ENCODE measurements around the gene DMRTC2. TPM values are rescaled to one million over a fixed set of nuclear protein-coding genes. Genes with fewer than 3 reads are reported as not detected.
A peak's percentile ranks its signal among the peaks of the same experiment; 100 is the strongest.

Gene DMRTC2
- total and polyA plus RNA-seq, 5 experiments from 2014 or later: not detected

GRCh38 chr19:41850381-41850780 lies 5.5 kb downstream of the DMRTC2 start:
- Mint-ChIP-seq H3K27me3 (peaks cover 0 to 8% (median 5%) of the 10 kb centered on the region in 5 donors), H3K27ac (no peak overlapping the region), H3K4me3 (no peak overlapping the region), H3K36me3 (no peaks in the 10 kb centered on the region), H3K4me1 (peaks cover 0 to 2% (median 0%) of the 10 kb centered on the region in 4 donors), H3K9me3 (no peaks in the 10 kb centered on the region)
- DNase-seq: no peak
- POLR2A ChIA-PET: no interaction called here
- ATAC-seq: no peak

GRCh38 chr19:41851456-41851855 lies 6.6 kb downstream of the DMRTC2 start:
- ATAC-seq (no peak), DNase-seq (no peak)
- POLR2A ChIA-PET: no interaction called here
- Mint-ChIP-seq H3K9me3 (no peaks in the 10 kb centered on the region), H3K27ac (no peak overlapping the region), H3K27me3 (peaks cover 0 to 8% (median 3%) of the 10 kb centered on the region in 5 donors), H3K4me3 (no peak overlapping the region), H3K4me1 (no peaks in the 10 kb centered on the region), H3K36me3 (no peaks in the 10 kb centered on the region)

GRCh38 chr19:41853344-41853743 lies 8.5 kb downstream of the DMRTC2 start:
- Mint-ChIP-seq H3K27me3 (peaks cover 0 to 8% (median 1%) of the 10 kb centered on the region in 5 donors), H3K36me3 (no peaks in the 10 kb centered on the region), H3K27ac (no peak overlapping the region), H3K9me3 (no peaks in the 10 kb centered on the region), H3K4me1 (no peaks in the 10 kb centered on the region), H3K4me3 (no peak overlapping the region)
- ATAC-seq (no peak), DNase-seq (no peak)
- POLR2A ChIA-PET: interaction anchor here (0.8 kb wide), 1 partner anchor 105 kb away, joined by 3 read pairs; no protein-coding TSS in a partner anchor

DNA sequence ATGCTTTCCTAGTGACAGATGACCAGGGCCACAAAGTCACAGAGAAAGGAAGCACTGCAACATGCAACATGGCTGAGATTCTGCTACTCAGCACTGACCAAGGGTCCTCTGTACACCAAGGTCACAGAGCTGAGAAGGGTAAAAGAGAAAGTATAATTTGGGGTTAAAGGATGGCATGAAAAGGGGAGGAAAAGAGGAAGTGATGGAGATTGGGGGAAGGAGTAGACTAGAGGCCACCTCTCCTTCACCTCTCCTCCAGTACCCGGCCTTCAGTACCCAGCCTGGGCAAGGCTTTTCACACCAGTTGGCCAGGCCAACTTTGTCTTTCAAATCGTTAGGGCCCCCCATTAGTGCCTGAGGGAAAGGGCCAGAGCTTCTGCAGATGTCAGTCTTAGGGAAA lies 8.9 kb downstream of the DMRTC2 start:
- Mint-ChIP-seq H3K27me3 (peaks cover 0 to 8% (median 1%) of the 10 kb centered on the region in 5 donors), H3K9me3 (no peaks in the 10 kb centered on the region), H3K36me3 (no peaks in the 10 kb centered on the region), H3K4me1 (no peaks in the 10 kb centered on the region), H3K27ac (no peak overlapping the region), H3K4me3 (no peak overlapping the region)
- ATAC-seq (no peak), DNase-seq (no peak)
- POLR2A ChIA-PET: interaction anchor here (0.8 kb wide), 1 partner anchor 105 kb away, joined by 3 read pairs; no protein-coding TSS in a partner anchor

DNA sequence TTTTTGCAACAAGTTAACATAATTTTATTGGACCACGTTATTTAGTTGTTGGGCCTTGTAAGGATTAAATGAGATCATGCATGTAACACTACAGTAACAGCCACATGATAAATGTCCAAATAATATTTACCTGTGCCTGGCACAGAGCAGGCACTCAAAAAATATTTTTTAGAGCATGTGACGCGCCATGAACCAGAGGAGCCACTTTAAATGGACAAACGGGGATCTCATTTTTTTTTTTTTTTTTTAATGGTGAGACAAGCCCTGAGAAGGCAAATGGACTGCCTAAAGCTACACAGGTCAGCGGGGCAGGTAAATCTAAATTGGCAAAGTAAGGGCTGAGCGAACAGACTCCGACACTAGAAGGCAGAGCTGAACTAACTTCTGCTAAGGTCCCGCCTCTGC lies 14.4 kb downstream of the DMRTC2 start:
- Mint-ChIP-seq H3K27me3 (peaks cover 0 to 3% (median 0%) of the 10 kb centered on the region in 5 donors), H3K27ac (peak overlapping the region; percentile 84 to 99 (median 96)), H3K4me1 (peaks cover 28 to 46% (median 39%) of the 10 kb centered on the region in 4 donors), H3K36me3 (peaks cover 0 to 37% (median 14%) of the 10 kb centered on the region in 3 donors), H3K4me3 (peak overlapping the region; percentile 80 to 100 (median 94)), H3K9me3 (no peaks in the 10 kb centered on the region)
- ATAC-seq (no peak), DNase-seq (no peak)
- POLR2A ChIA-PET: interaction anchor here (1.0 to 4.1 kb wide), 23 partner anchors 9 to 596 kb away, joined by 3 to 253 read pairs (median 8); partner anchors contain the start of genes ARHGEF1, CD79A and RABAC1

DNA sequence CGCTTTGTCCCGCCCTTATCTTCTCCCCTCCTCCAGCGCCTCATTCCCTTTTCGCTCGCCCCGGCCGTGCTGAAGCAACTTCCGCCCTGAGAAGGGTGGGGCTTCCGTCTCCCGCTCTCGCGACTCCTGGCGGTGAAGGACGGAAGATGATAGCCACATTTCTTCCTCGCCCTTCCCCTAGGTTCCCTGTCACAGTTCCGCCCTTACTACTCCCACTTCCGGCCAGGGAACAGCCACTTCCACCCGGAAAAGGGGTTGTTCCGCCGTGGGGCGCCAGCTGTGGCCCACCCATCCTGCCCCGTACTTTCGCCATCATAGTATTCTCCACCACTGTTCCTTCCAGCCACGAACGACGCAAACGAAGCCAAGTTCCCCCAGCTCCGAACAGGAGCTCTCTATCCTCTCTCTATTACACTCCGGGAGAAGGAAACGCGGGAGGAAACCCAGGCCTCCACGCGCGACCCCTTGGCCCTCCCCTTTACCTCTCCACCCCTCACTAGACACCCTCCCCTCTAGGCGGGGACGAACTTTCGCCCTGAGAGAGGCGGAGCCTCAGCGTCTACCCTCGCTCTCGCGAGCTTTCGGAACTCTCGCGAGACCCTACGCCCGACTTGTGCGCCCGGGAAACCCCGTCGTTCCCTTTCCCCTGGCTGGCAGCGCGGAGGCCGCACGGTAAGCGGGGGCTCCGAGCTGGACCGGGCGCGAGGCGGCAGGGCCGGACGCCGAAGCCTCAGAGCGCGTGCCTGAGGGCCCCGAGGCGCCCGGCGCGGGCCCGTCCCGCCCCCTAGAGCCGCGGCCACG lies 15.0 kb downstream of the DMRTC2 start, which contains the start of gene RPS19:
TSS of gene RPS19 (plus strand) at position 638 of the 801 bp plus-strand sequence. CDS start 520 bp downstream, outside the sequence.
- Mint-ChIP-seq H3K27ac (peak within 1 kb of the TSS; percentile 84 to 99 (median 97)), H3K36me3 (peaks cover 0 to 43% (median 14%) of the 10 kb centered on the region in 3 donors), H3K4me1 (peaks cover 28 to 52% (median 44%) of the 10 kb centered on the region in 4 donors), H3K4me3 (peak within 1 kb of the TSS; percentile 80 to 100 (median 95)), H3K27me3 (no peaks in the 10 kb centered on the region), H3K9me3 (no peaks in the 10 kb centered on the region)
- peak; percentile 94 to 99 (median 98) for DNase-seq
- POLR2A ChIA-PET: interaction anchor here (0.5 to 4.1 kb wide), 25 partner anchors 9 to 598 kb away, joined by 3 to 253 read pairs (median 8); partner anchors contain the start of genes ARHGEF1, CD79A and RABAC1
- peak; percentile 82 to 86 for ATAC-seq

DNA sequence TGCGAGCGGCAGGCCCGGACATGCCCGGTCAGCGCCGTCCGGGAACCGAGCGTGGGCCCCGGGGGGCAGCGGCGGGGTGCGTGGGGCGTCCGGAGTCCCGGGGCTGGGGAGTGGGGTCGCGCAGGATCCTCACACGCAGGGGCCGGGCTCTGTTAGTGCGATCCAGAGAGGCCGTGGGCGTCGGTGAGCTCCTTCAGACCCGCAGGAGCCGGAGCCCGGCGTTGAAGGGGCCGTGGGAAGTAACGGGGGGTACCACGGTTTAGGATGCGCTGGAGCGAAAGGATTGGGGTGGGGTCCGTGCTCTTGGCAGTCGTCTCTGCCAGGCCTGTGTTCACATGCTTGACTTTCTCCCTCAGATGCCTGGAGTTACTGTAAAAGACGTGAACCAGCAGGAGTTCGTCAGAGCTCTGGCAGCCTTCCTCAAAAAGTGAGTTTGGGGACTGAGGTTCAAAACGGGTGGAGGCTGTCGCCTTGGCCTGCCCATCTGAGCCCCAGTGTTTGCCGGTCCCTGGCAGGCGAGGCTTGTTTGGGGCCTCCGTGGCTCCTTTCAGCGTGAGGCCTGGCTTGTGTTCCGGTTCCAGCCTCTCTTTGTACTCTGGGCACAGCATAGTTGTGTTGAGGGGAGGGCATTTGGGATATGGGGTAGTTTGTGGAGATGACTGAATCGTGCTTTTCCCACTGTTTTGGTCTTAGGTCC lies 15.7 kb downstream of the DMRTC2 start:
- DNase-seq: peak in 1 of 10 donors; percentile 22
- peaks cover 0 to 50% (median 14%) of the 10 kb centered on the region in 3 donors for H3K36me3 Mint-ChIP-seq

GRCh38 chr19:41861116-41861768 lies 16.4 kb downstream of the DMRTC2 start:
- H3K4me3 Mint-ChIP-seq: peak overlapping the region; percentile 80 to 100 (median 92)
- DNase-seq: no peak
- H3K4me1 Mint-ChIP-seq: peaks cover 31 to 59% (median 50%) of the 10 kb centered on the region in 4 donors
- POLR2A ChIA-PET: interaction anchor here (2.1 to 4.1 kb wide), 7 partner anchors 7 to 85 kb away, joined by 4 to 253 read pairs (median 20); partner anchors contain the start of genes ARHGEF1 and CD79A
- peaks cover 0 to 53% (median 14%) of the 10 kb centered on the region in 3 donors for H3K36me3 Mint-ChIP-seq
- no peak for ATAC-seq
- H3K27ac Mint-ChIP-seq: peak overlapping the region; percentile 81 to 99 (median 93)
- H3K9me3 Mint-ChIP-seq: no peaks in the 10 kb centered on the region
- H3K27me3 Mint-ChIP-seq: no peaks in the 10 kb centered on the region

More for the DNA sequence above, 15.7 kb downstream of the DMRTC2 start:
- POLR2A ChIA-PET: interaction anchor here (1.0 to 4.1 kb wide), 23 partner anchors 8 to 597 kb away, joined by 4 to 253 read pairs (median 8); partner anchors contain the start of genes ARHGEF1, CD79A and RABAC1
- H3K27ac Mint-ChIP-seq: peak overlapping the region; percentile 81 to 99 (median 94)
- no peaks in the 10 kb centered on the region for H3K27me3 Mint-ChIP-seq
- no peaks in the 10 kb centered on the region for H3K9me3 Mint-ChIP-seq
- peaks cover 28 to 56% (median 46%) of the 10 kb centered on the region in 4 donors for H3K4me1 Mint-ChIP-seq
- H3K4me3 Mint-ChIP-seq: peak overlapping the region; percentile 80 to 100 (median 92)
- ATAC-seq: no peak

GRCh38 chr19:41861846-41862245 lies 17.0 kb downstream of the DMRTC2 start:
- Mint-ChIP-seq H3K4me1 (peaks cover 32 to 63% (median 54%) of the 10 kb centered on the region in 4 donors), H3K9me3 (no peaks in the 10 kb centered on the region), H3K27me3 (no peaks in the 10 kb centered on the region), H3K27ac (peak overlapping the region; percentile 28 to 99 (median 92)), H3K36me3 (peaks cover 0 to 59% (median 14%) of the 10 kb centered on the region in 3 donors), H3K4me3 (peak overlapping the region; percentile 80 to 100 (median 92))
- no peak for DNase-seq
- POLR2A ChIA-PET: interaction anchor here (1.6 to 17.2 kb wide), 7 partner anchors 12 to 97 kb away, joined by 4 to 819 read pairs (median 51); partner anchors contain the start of genes ARHGEF1, CD79A and RABAC1
- no peak for ATAC-seq

- no peaks in the 10 kb centered on the region for H3K27me3 Mint-ChIP-seq
- ATAC-seq: no peak
- H3K4me1 Mint-ChIP-seq: peaks cover 32 to 65% (median 56%) of the 10 kb centered on the region in 4 donors
- peak overlapping the region in 9 of 10 donors; percentile 79 to 100 (median 88) for H3K4me3 Mint-ChIP-seq
- DNase-seq: no peak
- peaks cover 0 to 63% (median 14%) of the 10 kb centered on the region in 3 donors for H3K36me3 Mint-ChIP-seq
- peak overlapping the region in 9 of 10 donors; percentile 5 to 97 (median 89) for H3K27ac Mint-ChIP-seq
- POLR2A ChIA-PET: interaction anchor here (0.6 to 17.2 kb wide), 7 partner anchors 12 to 573 kb away, joined by 3 to 819 read pairs (median 5); partner anchors contain the start of genes ARHGEF1, CD79A and RABAC1
- no peaks in the 10 kb centered on the region for H3K9me3 Mint-ChIP-seq
Measured at GRCh38 chr19:41862445-41862986, 17.7 kb downstream of the DMRTC2 start.

GRCh38 chr19:41863209-41863931 lies 18.5 kb downstream of the DMRTC2 start:
- H3K36me3 Mint-ChIP-seq: peaks cover 0 to 70% (median 14%) of the 10 kb centered on the region in 3 donors
- H3K27me3 Mint-ChIP-seq: no peaks in the 10 kb centered on the region

More at GRCh38 chr19:41863209-41863931, 18.5 kb downstream of the DMRTC2 start:
- H3K27ac Mint-ChIP-seq: peak overlapping the region; percentile 63 to 93 (median 84)
- DNase-seq: no peak
- POLR2A ChIA-PET: interaction anchor here (0.6 to 17.2 kb wide), 10 partner anchors 11 to 573 kb away, joined by 3 to 819 read pairs (median 4); partner anchors contain the start of genes ARHGEF1, CD79A and RABAC1
- peaks cover 38 to 73% (median 65%) of the 10 kb centered on the region in 4 donors for H3K4me1 Mint-ChIP-seq
- ATAC-seq: no peak
- H3K9me3 Mint-ChIP-seq: no peaks in the 10 kb centered on the region
- H3K4me3 Mint-ChIP-seq: peak overlapping the region in 9 of 10 donors; percentile 20 to 99 (median 79)

All from naive thymus-derived CD8-positive, alpha-beta T cell (primary cell).